T-helper 1 cell (primary cell): ENCODE data around the gene DCAF11.

Experiments used
- DNase-seq, 5 donors: peaks; one replicate each; pipeline ENCODE4 v3.0.0-alpha.2; 2012 to 2020

The DCAF11 gene

DNA sequence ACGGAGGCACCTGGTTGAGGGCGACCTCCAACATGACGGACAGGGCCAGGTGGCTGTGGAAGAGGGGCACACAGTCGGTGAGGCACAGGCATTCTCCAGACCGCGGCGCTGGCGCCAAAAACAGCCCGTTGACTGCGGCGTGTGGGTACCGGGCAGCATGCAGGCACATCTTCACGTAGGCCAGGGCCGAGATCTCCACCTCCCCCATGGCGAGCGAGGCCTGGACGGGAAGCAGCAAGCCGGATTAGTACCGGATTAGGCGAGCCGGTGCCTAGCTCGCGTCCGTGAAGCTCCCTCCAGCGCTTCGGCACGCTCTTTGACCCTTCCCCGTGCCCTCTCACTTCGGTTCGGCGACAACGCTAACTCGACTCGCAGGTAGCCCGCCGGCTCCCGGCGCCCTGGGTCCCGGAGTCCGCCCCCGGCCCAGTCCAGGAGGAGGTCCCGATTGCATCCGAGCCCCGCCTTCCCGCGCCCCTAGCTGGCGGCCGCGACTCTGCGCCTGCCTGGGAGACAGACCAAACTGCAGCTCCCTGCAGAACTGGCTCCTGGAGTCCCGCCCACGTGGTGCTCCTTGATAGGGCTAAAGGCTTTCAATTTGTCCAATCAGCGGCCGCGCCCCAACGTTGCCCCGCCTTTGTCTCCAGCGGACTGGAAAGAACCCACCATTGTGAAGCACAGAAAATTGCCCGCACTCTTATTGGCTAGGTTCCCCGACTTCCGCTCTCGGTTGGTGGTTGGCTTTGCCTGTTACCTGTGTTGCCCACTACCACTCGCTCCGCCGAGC is 26.7 kb downstream of the DCAF11 start, which contains the start of gene EMC9:
Gene EMC9 (minus strand): TSS at position 495 of the 784 bp plus-strand sequence. CDS start 287 bp downstream, at position 208.
- peak; percentile 98 to 100 (median 99) for DNase-seq

DNA sequence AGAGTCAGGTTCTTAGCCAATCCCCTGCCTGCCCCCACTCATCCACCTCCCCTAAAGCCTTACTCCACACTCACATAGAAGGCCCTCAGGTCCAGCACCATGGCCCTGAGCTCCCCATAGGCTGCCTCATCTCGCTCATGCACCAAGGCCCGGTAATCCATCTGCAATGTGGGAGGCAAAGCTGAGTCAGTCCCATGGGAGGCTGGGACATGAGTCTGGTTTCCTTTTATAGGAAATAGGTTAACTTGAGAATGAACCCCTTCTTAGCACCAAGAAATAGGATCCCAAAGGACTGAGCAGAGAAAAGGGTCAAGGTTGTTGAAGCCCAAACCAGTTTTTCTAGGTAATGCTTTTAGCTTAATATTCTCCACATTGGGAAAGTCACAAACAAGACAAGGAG is 28.9 kb downstream of the DCAF11 start:
- DNase-seq = no peak

DNA sequence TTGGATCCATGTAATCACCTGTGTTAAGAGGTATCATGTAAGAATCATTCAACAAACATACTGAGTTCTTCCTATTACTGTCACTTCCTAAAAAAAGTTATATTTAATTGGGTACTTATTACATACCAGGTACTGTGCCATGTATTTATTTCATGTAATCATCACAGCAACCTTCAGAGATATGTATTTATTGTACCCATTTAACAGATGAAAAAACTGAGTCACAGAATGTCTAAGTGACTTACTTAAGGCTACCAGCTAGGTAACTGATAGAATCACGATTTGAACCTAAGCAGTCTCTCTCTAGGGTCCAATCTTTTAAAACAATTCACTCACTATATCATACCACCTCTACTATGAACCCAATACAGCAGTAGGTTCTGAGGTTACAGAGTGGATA is 29.9 kb downstream of the DCAF11 start:
- DNase-seq = no peak

DNA sequence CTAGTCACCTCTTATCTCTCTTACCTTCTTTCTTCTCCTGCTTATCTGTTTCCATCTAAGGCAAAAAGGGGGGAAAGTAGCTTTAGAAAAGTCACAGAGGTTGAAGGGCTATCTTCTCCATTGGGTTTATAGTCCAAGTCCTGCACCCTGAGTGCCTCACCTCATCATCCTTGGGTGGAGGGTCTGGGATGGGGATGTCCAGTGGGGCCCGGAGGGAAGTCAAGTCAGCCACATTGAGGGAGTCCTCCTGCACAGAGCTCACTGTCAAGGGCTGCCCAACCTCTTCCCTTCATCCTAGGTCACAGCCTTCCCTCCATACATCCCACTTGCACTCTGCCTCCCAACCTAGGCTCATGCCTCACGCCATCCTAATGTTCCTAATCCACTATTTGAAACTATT is 30.6 kb downstream of the DCAF11 start:
- no peak for DNase-seq

DNA sequence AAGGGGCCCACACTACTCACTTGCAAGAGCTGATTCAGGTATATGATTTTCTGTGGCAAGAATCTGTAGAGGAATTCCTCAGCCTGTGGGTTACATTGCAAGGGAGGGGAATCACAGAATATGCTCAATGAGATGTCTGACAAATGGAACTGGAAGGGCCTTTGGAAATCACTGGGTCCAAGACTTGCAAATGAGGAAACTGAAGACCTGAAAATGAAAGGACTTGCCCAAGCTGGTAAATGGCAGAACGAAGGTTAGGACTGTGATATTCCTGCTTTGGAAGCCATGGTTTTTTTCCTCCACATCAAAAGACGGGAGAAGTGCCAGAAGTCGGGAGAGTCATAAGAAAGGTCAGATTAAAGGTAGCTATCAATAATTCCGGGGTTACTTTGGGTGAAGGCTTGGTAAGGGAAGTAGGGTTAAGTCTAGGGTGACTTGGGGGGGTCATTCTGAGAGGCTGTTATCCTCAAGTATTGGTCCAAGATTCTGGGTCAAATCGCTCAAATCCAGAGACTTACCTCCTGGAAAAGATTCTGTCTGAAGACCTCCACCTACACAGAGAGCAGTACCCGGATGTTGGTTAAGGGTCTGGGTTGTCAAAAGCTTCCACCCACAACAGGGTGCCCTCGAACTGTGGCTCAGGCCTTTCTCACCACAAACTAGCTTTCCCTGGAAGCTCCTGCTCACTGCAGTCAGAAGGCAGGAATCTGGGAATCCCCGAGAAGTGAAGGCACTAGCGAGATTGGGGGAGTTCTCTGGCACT is 31.3 kb downstream of the DCAF11 start:
- no peak for DNase-seq

DNA sequence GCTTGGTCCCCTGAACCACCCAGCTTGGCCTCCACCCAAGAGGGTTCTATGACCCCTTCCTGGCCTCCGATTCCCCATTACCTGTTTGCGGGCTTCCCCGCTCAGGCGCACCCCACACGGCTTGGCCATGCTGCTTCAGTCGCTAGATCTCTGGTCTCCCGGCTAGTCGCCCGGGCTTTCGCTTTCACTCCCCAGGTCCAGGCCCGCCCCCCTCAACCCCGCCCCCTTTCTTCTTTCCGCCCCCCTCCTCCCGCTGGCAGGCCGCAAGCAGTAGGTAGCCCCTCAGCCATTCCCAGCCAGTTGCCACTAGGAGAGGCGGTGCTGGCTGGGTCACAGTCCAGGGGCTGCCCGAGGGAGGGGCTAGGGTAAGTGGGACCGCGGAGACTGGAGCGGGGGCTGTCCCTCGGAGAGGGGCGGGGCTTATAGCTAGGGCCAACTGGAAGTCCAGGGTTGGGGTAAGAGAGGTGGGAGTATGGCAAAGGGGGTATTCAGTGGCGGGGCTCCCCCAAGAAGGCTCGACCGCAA is 31.9 kb downstream of the DCAF11 start, which contains the start of gene PSME2:
Gene PSME2 (minus strand): TSS at position 158 of the 525 bp plus-strand sequence. CDS start 29 bp downstream, at position 129.
- DNase-seq = peak; percentile 75 to 95 (median 77)

DNA sequence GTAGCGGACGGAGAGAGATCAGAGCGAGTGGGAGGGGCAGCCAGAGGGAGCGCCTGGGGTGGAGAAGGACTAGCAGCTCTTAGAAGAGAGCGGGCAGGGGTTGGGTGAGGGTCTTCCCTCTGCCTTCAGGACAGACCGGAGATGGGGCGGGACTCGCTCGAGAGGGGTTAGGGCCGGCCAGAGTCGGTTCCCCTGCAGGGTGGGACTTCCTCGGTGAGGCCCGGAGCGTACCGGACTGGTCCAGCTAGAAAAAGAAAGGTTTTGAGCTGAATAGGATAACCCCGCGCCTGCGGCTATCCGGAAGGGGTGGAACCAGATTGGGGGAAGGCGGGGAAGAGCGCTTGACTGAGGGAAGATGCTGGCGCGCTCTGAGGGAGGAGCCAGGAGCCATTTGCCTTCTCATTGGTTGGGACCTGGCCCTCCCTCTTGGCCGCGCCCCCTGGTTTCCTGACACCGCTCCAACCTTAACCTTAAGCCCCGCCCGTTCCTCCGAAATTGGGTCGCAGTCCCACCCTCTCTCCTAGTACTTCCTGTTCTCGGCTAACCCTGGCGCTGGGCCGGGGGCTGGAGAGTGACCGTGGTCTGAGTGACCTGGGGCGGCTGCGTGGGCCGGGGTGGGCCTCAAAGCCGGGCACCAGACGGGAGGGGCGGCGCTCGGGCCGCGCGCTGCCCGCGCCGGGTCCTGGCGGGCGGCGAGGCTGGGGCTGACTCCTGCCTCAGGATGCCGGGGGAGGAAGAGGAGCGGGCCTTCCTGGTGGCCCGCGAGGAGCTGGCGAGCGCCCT is 32.6 kb downstream of the DCAF11 start, which contains the start of gene RNF31:
Gene RNF31 (plus strand): TSS at position 521 of the 783 bp plus-strand sequence. CDS start 201 bp downstream, at position 722.
- DNase-seq = peak; percentile 96 to 99 (median 98)

DNA sequence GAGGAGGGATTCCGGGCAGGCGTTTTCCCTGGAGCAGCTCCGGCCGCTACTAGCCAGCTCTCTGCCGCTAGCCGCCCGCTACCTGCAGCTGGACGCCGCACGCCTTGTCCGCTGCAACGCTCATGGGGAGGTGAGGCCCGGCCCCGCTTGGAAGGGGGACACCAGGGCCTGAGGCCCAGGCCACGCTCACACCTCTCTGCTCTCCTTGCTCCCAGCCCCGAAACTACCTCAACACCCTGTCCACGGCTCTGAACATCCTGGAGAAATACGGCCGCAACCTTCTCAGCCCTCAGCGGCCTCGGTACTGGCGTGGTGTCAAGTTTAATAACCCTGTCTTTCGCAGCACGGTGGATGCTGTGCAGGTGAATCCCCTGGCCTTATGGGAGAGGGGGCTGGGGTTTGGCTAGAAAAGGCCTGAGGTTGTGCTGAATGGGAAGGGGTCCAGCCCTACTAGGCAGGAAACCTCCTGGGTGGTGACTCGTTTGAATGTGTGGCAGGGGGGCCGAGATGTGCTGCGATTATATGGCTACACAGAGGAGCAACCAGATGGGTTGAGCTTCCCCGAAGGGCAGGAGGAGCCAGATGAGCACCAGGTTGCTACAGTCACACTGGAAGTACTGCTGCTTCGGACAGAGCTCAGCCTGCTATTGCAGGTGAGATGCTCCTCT is 33.3 kb downstream of the DCAF11 start:
- no peak for DNase-seq

DNA sequence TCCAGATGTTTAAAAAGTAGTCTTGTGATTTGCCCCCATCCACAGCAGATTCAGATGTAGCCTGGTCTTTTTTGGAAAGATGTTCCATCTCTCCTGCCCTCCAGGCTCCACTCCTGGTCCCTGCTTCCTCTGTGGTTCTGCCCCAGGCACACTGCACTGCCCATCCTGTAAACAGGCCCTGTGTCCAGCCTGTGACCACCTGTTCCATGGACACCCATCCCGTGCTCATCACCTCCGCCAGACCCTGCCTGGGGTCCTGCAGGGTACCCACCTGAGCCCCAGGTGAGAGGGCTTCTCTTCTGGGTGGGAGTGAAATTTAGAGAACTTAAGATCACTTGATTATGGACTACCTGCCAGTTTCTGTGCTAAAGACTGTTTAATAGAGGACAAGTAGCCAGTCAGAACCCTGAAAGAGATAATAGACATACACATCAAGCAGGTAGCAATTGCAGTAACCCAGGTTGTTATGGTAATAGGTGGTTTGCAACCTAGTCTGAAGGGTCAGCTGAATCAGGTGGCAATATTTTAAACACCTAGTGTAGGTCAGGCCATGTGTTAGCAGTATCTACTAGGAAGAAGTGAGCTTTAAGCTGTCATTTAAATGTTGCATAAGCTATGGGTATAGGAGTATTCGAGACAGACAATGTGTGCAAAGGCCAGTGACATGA is 34.9 kb downstream of the DCAF11 start:
- DNase-seq = no peak

DNA sequence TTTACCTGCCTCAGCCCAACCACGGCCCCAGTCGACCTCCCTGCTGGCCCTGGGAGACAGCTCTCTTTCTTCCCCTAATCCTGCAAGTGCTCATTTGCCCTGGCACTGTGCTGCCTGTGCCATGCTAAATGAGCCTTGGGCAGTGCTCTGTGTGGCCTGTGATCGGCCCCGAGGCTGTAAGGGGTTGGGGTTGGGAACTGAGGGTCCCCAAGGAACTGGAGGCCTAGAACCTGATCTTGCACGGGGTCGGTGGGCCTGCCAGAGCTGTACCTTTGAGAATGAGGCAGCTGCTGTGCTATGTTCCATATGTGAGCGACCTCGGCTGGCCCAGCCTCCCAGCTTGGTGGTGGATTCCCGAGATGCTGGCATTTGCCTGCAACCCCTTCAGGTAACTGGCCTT is 35.5 kb downstream of the DCAF11 start:
- DNase-seq = no peak

DNA sequence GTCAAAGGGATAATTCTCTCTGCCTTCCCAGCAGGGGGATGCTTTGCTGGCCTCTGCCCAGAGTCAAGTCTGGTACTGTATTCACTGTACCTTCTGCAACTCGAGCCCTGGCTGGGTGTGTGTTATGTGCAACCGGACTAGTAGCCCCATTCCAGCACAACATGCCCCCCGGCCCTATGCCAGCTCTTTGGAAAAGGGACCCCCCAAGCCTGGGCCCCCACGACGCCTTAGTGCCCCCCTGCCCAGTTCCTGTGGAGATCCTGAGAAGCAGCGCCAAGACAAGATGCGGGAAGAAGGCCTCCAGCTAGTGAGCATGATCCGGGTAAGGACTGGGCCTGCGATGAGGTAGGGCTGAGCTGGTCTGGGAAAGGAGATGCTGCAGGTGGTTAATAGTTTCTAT is 36.0 kb downstream of the DCAF11 start:
- DNase-seq = no peak

DNA sequence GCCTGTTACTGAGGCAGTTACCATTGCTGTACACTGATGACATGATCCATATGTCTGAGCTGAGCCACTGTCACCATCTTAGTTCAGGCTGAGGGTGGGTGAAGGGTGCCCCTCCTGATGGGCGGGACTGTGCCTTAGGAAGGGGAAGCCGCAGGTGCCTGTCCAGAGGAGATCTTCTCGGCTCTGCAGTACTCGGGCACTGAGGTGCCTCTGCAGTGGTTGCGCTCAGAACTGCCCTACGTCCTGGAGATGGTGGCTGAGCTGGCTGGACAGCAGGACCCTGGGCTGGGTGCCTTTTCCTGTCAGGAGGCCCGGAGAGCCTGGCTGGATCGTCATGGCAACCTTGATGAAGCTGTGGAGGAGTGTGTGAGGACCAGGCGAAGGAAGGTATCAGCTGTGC is 36.4 kb downstream of the DCAF11 start:
- no peak for DNase-seq

DNA sequence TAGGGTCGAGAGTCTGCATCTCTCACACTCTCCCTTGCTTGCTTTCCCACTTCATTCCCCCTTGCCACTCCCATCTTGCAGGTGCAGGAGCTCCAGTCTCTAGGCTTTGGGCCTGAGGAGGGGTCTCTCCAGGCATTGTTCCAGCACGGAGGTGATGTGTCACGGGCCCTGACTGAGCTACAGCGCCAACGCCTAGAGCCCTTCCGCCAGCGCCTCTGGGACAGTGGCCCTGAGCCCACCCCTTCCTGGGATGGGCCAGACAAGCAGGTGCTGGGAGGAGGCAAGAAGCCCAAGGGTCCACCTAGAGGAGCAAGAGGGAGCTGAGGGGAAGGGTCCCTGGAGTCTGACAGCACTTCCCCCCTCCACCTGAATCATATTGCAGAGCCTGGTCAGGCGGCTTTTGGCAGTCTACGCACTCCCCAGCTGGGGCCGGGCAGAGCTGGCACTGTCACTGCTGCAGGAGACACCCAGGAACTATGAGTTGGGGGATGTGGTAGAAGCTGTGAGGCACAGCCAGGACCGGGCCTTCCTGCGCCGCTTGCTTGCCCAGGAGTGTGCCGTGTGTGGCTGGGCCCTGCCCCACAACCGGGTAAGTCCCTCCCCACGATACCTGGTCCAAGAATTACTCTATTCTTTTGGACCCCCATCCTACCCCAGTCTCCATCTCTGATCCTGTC is 37.0 kb downstream of the DCAF11 start:
- no peak for DNase-seq

DNA sequence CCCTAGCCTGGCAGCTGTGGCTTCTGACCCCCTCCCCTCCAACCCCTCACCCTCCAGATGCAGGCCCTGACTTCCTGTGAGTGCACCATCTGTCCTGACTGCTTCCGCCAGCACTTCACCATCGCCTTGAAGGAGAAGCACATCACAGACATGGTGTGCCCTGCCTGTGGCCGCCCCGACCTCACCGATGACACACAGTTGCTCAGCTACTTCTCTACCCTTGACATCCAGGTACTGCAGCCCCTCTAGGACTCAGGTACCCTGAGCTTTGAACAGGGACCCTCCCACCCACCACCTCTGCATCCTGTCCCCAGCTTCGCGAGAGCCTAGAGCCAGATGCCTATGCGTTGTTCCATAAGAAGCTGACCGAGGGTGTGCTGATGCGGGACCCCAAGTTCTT is 40.5 kb downstream of the DCAF11 start:
- DNase-seq = no peak

DNA sequence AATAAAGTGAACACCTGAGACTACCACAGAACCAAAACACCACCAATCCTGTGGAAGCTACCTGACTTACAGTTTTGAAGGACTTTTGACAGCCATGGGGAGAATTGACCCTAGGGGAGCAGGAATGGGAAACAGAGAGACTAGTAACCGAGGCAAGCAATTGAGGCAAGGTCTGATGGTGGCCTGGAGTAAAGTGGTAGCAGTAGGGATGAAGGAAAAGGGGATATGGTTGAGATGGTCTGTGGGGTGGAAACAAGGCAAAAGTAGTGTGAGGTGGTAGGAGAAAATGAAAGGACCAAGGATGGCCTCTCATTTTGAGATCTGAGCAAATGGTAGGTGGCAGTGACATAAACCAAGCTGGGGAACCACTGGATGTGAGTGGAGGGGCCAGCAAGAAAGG is 42.3 kb downstream of the DCAF11 start:
- DNase-seq = no peak

DNA sequence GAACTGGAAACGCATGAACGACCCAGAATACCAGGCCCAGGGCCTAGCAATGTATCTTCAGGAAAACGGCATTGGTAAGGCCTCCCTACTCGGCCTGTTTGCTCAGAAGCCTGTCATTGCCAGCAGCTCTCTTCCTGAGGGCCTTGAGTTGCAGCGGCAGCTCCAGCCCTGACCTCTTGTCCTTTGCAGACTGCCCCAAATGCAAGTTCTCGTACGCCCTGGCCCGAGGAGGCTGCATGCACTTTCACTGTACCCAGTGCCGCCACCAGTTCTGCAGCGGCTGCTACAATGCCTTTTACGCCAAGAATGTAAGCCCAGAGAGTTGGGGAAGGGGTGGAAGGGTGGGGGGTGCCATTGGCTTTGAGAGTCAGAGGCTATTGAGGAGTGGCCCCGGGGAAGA is 42.8 kb downstream of the DCAF11 start:
- DNase-seq = no peak

DNA sequence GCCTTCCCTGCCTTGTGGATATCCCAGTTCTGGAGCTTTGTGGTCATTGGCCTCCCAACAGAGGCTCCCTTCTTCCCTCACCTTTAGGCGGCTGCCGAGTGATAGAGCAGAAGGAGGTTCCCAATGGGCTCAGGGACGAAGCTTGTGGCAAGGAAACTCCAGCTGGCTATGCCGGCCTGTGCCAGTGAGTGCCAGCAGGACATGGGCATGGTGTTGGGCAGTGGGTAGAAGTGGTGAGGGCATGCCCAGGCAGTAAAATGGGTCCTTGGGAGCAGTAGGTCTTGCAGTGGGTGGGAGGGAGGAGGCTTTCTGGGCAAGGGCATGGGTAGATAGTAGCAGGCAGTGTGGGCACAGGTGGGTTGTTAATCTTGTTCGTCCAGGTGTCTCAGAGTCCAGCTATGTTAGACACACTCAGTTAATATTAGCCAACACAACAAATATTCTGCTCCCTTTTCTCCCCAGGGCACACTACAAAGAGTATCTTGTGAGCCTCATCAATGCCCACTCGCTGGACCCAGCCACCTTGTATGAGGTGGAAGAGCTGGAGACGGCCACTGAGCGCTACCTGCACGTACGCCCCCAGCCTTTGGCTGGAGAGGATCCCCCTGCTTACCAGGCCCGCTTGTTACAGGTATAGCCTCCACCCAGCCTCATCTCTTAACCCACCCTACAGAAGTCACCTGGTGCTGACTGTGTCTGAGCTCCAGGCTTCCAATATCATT is 45.4 kb downstream of the DCAF11 start:
- no peak for DNase-seq

DNA sequence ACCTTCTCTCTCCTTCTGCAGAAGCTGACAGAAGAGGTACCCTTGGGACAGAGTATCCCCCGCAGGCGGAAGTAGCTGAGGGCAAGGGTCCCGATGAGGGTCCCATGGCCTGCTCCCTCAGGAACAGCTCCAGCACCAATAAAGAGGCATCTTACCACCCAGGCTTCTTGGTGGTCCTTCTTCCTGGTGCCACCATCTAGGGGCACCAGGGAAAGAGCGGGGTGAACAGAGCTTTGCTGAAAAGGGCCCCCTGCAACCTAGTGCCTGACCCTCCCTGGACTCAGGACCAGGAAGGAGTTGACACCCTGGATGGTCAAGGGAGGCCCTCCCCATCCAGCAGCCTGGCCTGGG is 45.9 kb downstream of the DCAF11 start:
- DNase-seq = no peak

DNA sequence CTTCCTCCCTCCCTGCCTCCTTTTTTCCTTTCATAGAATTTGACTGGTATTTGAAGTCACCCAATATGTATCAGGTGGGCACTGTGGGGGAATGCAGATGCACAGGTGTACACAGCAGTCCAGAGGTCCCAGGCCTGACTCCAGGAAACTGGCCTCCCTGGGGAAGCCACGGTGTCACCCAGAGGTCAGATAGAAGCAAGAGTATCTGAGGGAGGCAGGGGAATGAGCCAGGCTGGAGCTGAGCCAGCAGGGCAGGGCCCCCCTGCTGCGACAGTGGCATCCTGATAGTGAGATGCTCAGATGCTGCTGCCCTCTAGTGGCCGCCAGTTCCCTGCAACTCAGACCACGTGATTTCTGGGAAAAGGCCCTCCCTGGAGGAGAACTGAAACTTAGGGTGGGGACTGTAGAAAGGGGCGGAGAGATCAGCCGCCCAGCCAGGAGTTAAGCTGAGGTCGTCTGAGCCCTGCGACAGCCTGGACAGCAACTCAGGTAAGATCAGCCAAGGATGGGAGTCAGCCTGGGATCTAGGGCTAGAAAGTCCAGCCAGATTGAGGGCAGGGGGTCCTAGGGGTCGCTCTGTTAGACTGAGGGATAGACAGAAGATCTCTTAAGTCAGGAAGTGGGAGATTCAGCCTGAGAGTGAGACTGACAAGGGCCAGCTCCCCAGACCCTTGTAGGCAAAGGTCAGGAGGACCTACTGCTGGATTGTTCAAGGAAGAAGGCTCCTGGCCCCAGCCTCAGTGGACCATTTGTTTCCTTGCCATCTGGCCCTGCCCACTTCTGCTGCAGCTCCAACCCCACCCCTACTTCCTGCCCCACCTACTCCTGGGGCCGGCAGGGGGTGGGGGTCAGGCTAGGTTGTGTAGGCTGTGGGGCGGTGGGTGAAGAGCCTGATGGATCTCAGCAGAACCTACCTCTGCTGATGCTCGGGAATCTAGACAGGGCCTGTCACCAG is 46.5 kb downstream of the DCAF11 start, which contains the start of gene IRF9:
Gene IRF9 (plus strand): TSS at position 416 of the 955 bp plus-strand sequence. CDS start 880 bp downstream, outside the sequence.
- peak; percentile 89 to 97 (median 95) for DNase-seq
